A549 (cell line): ENCODE data around the gene AIG1.

Source experiments
- CBX8 ChIP-seq: fragments of 200-600 bp; sonication (generic); IDR thresholded peaks from 2 replicates; pipeline ENCODE4 v1.6.1; 2016
- CHD2 ChIP-seq: fragments of 150-350 bp; IDR thresholded peaks from 2 replicates; pipeline ENCODE4 v1.6.1; 2014; ENCODE audit warnings: low read length; ENCODE audit not compliant: partially characterized antibody
- EP300 ChIP-seq, 2 experiments: fragments of >200 bp; sonication (Bioruptor Twin); formaldehyde crosslinking; IDR thresholded peaks; 2 replicates in 1 of 2; 3 replicates in 1 of 2; pipeline ENCODE4 v1.6.1; 2016 to 2017
- FOXS1 ChIP-seq: fragments of 250-450 bp; sonication (Bioruptor Pico); IDR thresholded peaks from 2 replicates; pipeline ENCODE4 v1.5.0; 2020; ENCODE audit warnings: mild to moderate bottlenecking, moderate library complexity
- HOXB5 ChIP-seq: fragments of 250-450 bp; sonication (Bioruptor Pico); IDR thresholded peaks from 2 replicates; pipeline ENCODE4 v1.5.0; 2020; ENCODE audit warnings: mild to moderate bottlenecking, moderate library complexity
- MAX ChIP-seq: IDR thresholded peaks from 2 replicates; pipeline ENCODE4 v1.6.1; 2012
- MYC ChIP-seq: IDR thresholded peaks from 2 replicates; pipeline ENCODE4 v1.6.1; 2012; ENCODE audit warnings: mild to moderate bottlenecking, inconsistent platforms, low read length, improper control_type of control experiment, borderline replicate concordance
- NR3C1 ChIP-seq: fragments of >200 bp; sonication (Bioruptor Twin); formaldehyde crosslinking; IDR thresholded peaks from 3 replicates; pipeline ENCODE4 v1.6.1; 2017
- POLR2A ChIP-seq: IDR thresholded peaks from 2 replicates; pipeline ENCODE4 v1.6.1; 2012; ENCODE audit warnings: mild to moderate bottlenecking, low read length
- RNF2 ChIP-seq: fragments of 200-600 bp; sonication (generic); IDR thresholded peaks from 2 replicates; pipeline ENCODE4 v1.6.1; 2016; ENCODE audit warnings: low read depth, mild to moderate bottlenecking, antibody characterized with exemption, moderate library complexity, borderline replicate concordance
- TF ChIP-seq, protein P1 (sequence below): fragments of >200 bp; sonication (Bioruptor Twin); formaldehyde crosslinking; IDR thresholded peaks from 3 replicates; pipeline ENCODE4 v1.5.1; 2016
- TF ChIP-seq, protein P2 (sequence below): fragments of 200-600 bp; sonication (generic); IDR thresholded peaks from 2 replicates; pipeline ENCODE4 v1.6.1; 2016; ENCODE audit warnings: antibody characterized with exemption, mild to moderate bottlenecking, moderate library complexity

DNA sequence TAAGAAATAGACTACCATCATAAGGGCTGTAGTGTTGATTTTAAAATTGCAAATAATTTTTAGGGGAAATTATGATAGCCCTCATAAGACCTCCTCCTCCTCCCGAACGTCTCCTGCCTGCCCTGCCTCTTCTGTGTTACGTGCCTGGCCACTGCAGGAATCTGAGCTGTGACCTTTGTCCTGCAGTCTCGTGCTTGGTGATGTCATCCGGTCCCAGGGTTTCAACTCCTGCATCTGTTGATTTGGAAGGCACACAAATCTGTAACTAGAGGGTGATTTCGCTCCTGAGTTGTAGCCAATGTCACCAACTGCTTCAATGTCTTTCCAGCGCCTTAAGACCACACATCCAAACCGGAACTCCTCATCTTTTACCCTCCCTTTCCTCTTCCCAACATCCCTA lies 163.2 kb downstream of the AIG1 start:
- TF ChIP-seq MAX (no peak), MYC (no peak), POLR2A (no peak), HOXB5 (CRISPR knock-in tag) (no peak), CBX8 (no peak), FOXS1 (CRISPR knock-in tag) (no peak), NR3C1 (no peak), RNF2 (no peak), EP300 (IDR thresholded peaks at IDR 0.05) (no peak), CHD2 (no peak)
- TF ChIP-seq, protein P1, sequence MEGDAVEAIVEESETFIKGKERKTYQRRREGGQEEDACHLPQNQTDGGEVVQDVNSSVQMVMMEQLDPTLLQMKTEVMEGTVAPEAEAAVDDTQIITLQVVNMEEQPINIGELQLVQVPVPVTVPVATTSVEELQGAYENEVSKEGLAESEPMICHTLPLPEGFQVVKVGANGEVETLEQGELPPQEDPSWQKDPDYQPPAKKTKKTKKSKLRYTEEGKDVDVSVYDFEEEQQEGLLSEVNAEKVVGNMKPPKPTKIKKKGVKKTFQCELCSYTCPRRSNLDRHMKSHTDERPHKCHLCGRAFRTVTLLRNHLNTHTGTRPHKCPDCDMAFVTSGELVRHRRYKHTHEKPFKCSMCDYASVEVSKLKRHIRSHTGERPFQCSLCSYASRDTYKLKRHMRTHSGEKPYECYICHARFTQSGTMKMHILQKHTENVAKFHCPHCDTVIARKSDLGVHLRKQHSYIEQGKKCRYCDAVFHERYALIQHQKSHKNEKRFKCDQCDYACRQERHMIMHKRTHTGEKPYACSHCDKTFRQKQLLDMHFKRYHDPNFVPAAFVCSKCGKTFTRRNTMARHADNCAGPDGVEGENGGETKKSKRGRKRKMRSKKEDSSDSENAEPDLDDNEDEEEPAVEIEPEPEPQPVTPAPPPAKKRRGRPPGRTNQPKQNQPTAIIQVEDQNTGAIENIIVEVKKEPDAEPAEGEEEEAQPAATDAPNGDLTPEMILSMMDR, result no peak
- TF ChIP-seq, protein P2, sequence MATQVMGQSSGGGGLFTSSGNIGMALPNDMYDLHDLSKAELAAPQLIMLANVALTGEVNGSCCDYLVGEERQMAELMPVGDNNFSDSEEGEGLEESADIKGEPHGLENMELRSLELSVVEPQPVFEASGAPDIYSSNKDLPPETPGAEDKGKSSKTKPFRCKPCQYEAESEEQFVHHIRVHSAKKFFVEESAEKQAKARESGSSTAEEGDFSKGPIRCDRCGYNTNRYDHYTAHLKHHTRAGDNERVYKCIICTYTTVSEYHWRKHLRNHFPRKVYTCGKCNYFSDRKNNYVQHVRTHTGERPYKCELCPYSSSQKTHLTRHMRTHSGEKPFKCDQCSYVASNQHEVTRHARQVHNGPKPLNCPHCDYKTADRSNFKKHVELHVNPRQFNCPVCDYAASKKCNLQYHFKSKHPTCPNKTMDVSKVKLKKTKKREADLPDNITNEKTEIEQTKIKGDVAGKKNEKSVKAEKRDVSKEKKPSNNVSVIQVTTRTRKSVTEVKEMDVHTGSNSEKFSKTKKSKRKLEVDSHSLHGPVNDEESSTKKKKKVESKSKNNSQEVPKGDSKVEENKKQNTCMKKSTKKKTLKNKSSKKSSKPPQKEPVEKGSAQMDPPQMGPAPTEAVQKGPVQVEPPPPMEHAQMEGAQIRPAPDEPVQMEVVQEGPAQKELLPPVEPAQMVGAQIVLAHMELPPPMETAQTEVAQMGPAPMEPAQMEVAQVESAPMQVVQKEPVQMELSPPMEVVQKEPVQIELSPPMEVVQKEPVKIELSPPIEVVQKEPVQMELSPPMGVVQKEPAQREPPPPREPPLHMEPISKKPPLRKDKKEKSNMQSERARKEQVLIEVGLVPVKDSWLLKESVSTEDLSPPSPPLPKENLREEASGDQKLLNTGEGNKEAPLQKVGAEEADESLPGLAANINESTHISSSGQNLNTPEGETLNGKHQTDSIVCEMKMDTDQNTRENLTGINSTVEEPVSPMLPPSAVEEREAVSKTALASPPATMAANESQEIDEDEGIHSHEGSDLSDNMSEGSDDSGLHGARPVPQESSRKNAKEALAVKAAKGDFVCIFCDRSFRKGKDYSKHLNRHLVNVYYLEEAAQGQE, result no peak
